Muscle layer of duodenum (tissue), 2 donors: ENCODE data around the gene ATP5MK.
A peak's percentile ranks its signal among the peaks of the same experiment; 100 is the strongest.
"Not testable (repeated sequence)": the region's sequence is repeated elsewhere in the genome, so short reads cannot be mapped to it uniquely, and the experiment has no call there.

Experiments
- H3K27ac ChIP-seq: one replicate; pipeline ENCODE4 v1.7.0; 2013; ENCODE audit warnings: mild to moderate bottlenecking, low read length
- H3K27me3 ChIP-seq: one replicate; pipeline ENCODE4 v1.7.0; 2013; ENCODE audit warnings: low read depth, mild to moderate bottlenecking, control low read depth, low read length
- H3K36me3 ChIP-seq, 2 donors: one replicate each; pipeline ENCODE4 v1.7.0; 2013; ENCODE audit warnings: low read length in 2 of 2, control low read depth in 1 of 2, mild to moderate bottlenecking in 1 of 2; ENCODE audit not compliant: insufficient read depth in 2 of 2, control insufficient read depth in 1 of 2
- H3K4me1 ChIP-seq, 2 donors: one replicate each; pipeline ENCODE4 v1.7.0; 2013; ENCODE audit warnings: low read length in 2 of 2, mild to moderate bottlenecking in 2 of 2, control low read depth in 1 of 2, moderate library complexity in 1 of 2; ENCODE audit not compliant: insufficient read depth in 2 of 2, control insufficient read depth in 1 of 2
- H3K4me3 ChIP-seq, 2 donors: one replicate each; pipeline ENCODE4 v1.7.0; 2013; ENCODE audit warnings: low read length in 2 of 2, low read depth in 1 of 2, mild to moderate bottlenecking in 1 of 2
- H3K9me3 ChIP-seq, 2 donors: one replicate each; pipeline ENCODE4 v1.7.0; 2013; ENCODE audit warnings: low read length in 2 of 2, control low read depth in 1 of 2, mild to moderate bottlenecking in 1 of 2; ENCODE audit not compliant: control insufficient read depth in 1 of 2
- donor health status: healthy.

The ATP5MK gene

GRCh38 chr10:103354567-103354966, 41.7 kb downstream of the ATP5MK start:
- not testable (repeated sequence) for H3K27ac ChIP-seq, H3K4me3 ChIP-seq, H3K36me3 ChIP-seq, H3K27me3 ChIP-seq, H3K9me3 ChIP-seq, H3K4me1 ChIP-seq

- H3K4me1 ChIP-seq: no peaks in the 10 kb centered on the region
- no peak overlapping the region for H3K27ac ChIP-seq
- H3K36me3 ChIP-seq: no peaks in the 10 kb centered on the region
- no peaks in the 10 kb centered on the region for H3K9me3 ChIP-seq
- H3K4me3 ChIP-seq: no peak overlapping the region
- no peaks in the 10 kb centered on the region for H3K27me3 ChIP-seq
Measured at GRCh38 chr10:103353281-103353680, 43.0 kb downstream of the ATP5MK start.

- no peaks in the 10 kb centered on the region for H3K27me3 ChIP-seq
Measured at GRCh38 chr10:103350517-103351260, 45.6 kb downstream of the ATP5MK start, which contains the start of gene PCGF6. PCGF6 (minus strand) TSS chr10:103351140; CDS start chr10:103351066, 74 bp downstream.

GRCh38 chr10:103350175-103350516, 46.1 kb downstream of the ATP5MK start:
- no peaks in the 10 kb centered on the region for H3K9me3 ChIP-seq
- H3K27ac ChIP-seq: no peak overlapping the region

More at GRCh38 chr10:103350517-103351260, 45.6 kb downstream of the ATP5MK start, which contains the start of gene PCGF6:
- Histone ChIP-seq H3K4me3 (peak within 1 kb of the TSS; percentile 70 to 81), H3K9me3 (no peaks in the 10 kb centered on the region), H3K36me3 (peaks cover 11 to 13% of the 10 kb centered on the region in 2 donors), H3K4me1 (no peaks in the 10 kb centered on the region), H3K27ac (no peak within 1 kb of the TSS)

More at GRCh38 chr10:103350175-103350516, 46.1 kb downstream of the ATP5MK start:
- Histone ChIP-seq H3K36me3 (peaks cover 17% of the 10 kb centered on the region in 2 donors), H3K27me3 (no peaks in the 10 kb centered on the region), H3K4me1 (no peaks in the 10 kb centered on the region), H3K4me3 (peak overlapping the region; percentile 62 to 81)
